NCI-H2107 treated with DMSO at 0.1 percent for 48 hours (cell line): ENCODE results near the gene FHL1.
"Not testable (repeated sequence)": the region's sequence is repeated elsewhere in the genome, so short reads cannot be mapped to it uniquely, and the experiment has no call there.

Source experiments
- DNase-seq: peaks from one replicate; lab custom pipeline; 2025; ENCODE audit not compliant: unreplicated experiment; lab: John Stamatoyannopoulos, UW

The FHL1 gene

DNA sequence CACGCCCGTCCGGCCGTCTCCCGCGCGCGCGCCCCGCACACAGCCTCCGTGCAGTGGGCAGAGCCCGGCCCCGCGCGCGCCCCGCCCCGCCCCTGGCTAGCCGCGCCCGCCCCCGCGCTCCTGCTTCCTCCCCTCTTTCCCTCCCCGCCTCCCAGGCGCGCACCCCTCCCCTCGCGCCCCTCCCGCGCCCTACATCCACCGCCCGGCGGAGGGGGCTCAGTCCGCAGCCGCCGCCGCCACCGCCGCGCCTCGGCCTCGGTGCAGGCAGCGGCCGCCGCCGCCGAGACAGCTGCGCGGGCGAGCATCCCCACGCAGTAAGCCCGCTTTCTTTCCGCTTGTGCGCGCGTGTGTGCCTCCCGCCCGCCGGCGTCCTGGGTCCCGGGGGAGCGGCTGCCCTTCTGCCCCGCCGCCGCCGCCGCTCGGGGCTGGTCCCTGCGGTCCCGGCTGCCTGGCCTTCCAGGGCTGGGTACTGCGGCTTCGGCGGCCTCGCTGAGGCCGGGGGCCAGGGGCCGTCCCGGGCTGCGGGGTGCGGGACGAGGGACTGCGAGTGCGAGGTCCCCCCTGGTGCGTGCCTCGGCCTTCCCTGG lies at the start of gene FHL1:
Gene FHL1 (plus strand): TSS at position 219 of the 587 bp plus-strand sequence.
- no peak for DNase-seq

DNA sequence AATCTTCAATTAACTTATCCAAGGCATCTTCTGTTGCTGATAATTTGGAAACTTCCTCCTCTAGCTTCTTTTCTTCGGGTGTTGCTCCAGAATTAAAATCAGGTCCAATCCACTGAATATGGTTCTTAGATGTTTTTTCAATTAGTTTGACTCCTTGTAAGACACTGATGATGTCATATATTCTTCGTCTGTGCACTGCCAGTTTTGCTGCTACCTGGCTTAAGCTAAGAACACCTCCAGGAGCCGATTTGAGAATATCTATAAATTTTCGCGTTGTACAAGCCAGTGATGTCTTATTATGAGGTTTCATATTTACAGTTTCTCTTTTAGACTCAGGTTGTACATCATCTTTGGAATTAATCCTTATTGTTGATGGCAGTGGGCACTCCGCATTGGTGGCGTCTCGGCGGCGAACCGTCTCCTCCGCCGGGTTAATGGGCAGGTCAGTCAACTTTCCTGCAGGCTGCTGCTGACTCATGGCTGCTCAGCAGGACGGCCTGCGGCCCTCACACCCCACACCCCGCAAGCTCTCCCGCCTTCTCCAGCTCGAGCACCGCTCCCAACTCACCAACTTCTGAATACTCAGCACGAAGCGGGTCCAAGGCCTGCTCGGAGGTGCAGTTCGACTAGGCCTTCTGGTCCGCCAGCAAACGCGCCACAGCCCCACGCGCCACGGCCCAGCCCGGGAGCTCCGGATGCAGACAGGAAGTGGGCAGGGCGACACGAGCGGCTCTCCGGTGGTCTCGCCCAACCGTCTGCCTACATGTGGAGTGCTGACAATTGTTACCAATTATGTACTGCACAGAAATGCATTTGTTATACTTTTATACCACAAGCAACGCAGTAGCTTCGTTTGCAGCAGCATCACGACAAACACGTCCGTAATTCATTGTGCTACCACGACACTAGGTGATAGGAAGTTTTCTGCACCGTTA lies 49.2 kb upstream of the FHL1 start:
- DNase-seq, result no peak

DNA sequence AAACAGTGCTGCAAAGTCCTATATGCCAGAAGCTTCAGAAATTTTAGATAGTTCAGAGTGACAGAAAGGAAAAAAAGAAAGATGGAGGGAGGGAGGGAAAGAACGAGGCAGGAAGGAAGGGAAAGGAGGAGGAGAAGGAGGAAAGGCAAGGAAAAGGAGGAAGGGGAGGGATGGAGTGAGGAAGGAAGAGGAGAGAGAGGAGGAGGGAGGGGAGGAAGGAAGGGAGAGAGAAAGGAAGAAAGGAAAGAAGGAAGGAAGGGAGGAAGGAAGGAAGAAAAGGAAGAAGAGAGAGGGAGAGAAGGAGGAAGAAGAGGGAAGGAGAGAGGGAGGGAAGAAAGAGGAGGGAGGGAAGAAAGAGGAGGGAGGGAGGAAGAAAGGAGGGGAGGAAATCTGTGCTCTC lies 42.4 kb upstream of the FHL1 start:
- no peak for DNase-seq

DNA sequence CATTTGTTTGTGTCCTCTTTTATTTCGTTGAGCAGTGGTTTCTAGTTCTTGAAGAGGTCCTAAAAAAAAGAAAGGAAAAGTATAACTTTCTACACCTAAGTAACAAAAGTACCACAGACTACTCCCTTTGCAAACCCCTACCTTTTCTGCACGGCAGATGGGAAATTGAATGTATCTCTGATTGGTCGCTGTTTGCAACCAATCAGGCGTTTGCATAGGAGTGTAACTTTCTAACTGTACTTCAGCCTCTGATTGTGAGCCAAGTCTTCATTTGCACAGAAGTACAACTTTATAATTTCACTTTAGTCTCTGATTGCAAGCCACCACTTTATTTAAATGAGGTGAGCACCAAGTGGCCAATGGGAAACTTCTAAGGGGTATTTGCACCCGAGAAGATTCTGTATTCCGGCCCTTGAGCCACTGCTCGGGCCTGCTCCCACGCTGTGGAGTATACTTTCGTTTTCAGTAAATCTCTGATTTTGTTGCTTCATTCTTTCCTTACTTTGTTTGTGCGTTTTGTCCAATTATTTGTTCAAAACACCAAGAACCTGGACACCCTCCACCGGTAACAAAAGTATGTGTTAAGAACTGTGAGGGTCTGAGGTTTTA lies 40.3 kb upstream of the FHL1 start:
- no peak for DNase-seq

DNA sequence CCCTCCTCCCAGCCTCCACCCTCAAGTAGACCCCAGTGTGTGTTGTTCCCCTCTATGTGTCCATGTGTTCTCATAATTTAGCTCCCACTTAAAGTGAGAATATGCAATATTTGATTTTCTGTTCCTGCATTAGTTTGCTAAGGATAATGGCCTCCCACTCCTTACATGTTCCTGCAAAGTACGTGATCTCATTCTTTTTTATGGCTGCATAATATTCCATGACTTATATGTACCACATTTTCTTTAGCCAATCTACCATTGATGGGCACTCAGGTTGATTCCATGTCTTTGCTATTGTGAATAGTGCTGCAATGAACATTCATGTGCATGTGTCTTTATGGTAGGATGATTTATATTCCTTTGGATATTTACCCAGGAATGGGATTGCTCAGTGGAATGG lies 38.4 kb upstream of the FHL1 start:
- DNase-seq, result not testable (repeated sequence)

DNA sequence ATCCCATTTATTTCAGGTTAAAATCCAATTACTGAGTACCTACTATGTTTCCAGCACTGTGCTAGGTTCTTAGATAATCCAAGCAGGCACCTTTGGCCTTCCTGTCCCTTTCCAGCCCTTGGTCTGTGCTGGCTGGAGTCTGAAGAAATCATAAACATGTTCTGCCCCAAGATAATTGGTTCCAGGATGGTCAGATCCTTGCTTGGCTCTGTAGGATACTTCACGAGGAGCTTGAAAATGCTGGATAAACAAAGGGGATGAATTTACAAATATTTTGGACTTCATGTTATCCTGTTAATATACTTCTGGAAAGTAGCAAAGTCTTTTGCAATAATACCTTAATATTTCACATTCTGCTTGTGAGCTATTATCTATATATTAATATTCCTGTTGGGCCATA lies 35.0 kb upstream of the FHL1 start:
- no peak for DNase-seq

DNA sequence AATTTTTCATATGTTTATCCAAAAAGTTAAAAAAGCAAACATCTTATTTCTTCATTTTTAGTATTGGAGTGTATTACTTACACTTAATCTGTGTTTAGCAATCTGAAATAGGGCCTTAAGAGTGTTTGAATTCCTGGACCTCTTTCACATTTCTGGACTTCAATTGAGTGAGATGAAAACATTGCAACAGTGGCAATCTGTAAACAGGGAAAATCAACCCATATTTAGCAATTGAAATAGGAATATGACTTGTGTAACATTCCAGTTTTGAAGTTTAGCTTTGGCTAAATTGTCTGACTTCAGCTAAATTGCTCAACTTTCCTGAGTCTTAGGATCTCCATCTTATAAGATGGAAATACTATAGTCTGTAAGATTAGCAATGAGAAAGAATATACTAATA lies 34.6 kb upstream of the FHL1 start:
- DNase-seq, result no peak

DNA sequence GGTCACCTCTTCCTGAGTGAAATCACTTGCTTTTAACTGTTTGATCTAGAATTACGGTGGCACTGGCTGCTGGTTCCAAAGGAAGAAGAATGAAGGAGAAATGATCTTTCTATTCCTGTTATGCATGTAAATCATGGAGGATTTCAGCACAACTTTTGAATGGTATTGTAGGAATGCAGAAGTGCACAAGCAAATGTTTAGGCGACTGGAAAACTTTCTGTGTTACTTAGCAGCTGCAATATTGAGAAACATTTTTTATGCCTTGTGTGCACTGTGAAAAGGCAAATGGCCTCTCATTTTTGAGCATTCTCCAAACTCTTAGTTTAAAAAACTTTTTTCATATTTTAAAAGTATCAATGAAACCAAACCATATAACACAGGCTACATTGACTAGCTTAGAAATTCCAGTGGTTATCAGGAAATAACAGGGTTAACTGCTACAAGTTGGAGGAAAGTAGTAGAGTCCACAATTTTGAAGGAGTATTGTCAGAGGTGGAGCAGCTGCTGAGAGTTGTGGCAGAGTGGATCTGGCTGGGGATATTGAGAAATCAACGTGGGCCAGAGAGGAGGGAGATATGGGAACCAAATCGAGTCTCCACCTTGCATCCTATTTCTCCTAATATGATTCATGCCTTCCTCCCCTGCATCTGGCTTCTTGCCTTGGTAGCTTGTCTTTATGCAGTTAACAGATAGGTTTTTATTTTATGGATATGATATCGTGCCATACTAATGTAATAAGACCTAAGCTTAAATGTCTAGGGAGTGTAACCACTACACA lies 32.0 kb upstream of the FHL1 start:
- DNase-seq, result no peak

DNA sequence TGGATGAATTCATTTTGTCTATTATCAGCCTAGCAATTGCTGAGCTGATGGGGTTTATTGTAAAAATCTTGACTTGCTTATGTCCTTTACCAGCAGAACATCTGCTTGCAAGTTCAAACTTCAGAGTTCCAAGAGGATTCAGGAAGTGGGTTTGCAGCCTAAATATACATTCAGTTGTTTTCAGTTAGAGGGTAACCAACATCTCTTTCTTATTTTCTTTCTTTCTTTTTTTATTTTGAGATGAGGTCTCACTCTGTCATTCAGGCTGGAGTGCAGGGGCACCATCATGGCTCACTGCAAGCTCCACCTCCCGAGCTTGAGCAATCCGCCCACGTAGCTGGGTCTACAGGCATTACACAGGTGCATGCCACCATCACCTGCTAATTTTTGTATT lies 31.4 kb upstream of the FHL1 start:
- DNase-seq, result no peak

DNA sequence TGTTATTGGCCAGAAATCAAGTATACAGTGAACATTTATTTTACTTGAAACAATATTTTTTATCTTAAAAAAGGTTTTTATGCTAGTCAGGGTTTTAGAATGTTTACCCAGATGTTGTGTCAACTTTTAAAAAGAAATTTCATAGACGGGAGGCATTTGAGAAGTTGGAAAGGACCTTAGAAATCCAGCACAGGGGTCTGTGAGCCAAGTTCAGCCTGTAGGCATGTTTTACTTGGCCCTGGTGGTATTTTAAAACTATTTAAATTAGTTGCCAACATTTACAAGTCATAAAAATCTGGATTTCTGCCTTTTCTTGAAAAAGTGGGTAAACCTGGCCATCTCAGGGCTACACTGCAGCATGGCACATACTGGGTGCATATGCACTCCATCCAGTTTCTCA lies 25.5 kb upstream of the FHL1 start:
- DNase-seq, result no peak

DNA sequence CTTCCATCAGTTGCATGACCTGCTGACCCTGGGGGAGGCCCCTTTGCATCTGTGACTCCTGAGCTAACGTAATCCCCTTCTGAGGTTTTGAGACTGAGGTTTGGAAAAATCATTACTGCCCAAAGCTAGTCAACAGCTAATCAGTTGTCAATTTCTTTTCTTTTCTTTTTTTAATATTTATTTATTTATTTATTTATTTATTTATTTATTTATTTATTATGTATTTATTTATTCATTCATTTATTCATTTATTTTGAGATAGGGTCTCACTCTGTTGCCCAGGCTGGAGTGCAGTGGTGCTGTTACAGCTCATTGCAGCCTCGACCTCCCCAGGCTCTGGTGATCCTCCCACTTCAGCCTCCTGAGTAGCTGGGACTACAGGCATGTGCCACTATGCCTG lies 25.1 kb upstream of the FHL1 start:
- DNase-seq, result no peak

DNA sequence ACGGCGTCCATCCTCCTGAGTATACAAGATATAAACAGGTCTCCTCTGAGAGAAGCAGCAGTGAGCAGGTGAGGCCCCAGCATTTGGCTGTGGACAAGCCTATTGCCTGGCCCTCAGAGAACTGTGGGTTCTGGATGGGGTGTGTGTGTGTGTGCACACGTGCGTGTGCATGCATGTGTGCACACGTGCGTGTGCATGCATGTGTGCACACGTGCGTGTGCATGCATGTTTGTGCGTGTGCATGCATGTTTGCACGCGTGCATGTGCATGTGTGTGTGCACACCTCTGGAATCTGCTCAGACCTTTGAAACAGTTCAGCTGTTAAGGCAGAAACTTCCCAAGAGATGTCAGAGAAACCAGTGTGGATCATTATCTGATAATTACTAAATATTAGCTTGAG lies 22.2 kb upstream of the FHL1 start:
- DNase-seq, result no peak

DNA sequence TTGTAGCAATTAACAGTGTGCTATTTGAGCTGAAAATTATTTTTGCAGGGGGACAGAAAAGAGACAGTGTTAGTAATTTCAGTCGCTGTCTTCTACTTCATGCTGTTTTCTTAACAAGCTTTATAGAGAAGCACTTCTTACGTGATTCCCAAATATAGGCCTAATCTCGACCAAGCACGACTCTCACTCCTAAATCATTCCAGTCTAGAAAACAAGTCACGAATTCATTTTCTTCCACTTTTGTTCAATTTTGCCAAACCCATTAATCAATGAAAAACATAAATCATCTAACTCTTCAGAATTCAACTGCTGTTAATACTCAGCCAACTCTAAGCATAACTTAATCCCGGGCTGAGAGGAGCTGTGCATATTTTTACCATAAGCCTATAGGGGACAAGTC lies 21.0 kb upstream of the FHL1 start:
- DNase-seq, result no peak

DNA sequence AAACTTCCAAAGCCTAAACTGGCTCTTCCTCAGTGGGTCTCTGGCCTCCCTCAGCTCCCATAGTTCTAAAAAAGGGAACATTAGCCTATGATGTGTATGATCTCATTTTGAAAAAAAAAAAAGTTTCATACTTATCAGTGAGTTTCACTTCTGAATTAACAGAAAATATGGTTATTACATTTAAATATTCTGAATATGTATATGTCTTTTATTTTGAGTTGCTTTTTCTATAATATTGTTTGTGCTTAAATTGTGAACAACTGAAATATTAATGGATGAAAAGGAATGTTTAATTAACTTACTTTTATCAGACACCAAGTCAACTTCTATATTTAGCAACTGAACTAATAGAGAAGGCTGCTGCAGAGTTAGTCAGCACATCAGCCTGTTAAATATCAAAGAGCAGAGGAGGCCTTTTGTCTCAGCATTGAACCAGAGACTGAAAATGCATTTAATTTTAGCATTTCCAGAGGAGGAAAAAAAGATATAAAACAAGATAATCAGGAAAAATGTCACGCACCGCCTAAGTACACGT lies 20.4 kb upstream of the FHL1 start:
- no peak for DNase-seq

DNA sequence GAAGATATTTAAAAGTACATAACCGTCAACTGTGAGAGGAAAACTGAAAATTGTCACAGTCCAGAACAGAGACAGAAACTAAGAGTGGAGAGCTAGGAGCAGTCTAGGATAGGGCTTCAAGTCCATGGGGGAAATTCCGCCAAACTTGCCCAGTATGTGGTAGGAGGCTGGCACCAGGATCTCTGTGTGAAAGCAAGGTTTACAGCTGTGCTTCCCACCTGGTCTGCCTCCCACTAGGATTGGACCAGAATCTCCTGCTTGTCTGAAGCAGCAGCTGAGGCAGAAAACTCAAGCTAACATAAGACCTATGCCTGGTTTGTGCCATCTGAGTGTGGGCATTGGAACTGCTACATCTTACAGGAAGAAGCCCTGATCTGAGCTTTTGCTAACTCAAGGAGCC lies 18.6 kb upstream of the FHL1 start:
- no peak for DNase-seq

DNA sequence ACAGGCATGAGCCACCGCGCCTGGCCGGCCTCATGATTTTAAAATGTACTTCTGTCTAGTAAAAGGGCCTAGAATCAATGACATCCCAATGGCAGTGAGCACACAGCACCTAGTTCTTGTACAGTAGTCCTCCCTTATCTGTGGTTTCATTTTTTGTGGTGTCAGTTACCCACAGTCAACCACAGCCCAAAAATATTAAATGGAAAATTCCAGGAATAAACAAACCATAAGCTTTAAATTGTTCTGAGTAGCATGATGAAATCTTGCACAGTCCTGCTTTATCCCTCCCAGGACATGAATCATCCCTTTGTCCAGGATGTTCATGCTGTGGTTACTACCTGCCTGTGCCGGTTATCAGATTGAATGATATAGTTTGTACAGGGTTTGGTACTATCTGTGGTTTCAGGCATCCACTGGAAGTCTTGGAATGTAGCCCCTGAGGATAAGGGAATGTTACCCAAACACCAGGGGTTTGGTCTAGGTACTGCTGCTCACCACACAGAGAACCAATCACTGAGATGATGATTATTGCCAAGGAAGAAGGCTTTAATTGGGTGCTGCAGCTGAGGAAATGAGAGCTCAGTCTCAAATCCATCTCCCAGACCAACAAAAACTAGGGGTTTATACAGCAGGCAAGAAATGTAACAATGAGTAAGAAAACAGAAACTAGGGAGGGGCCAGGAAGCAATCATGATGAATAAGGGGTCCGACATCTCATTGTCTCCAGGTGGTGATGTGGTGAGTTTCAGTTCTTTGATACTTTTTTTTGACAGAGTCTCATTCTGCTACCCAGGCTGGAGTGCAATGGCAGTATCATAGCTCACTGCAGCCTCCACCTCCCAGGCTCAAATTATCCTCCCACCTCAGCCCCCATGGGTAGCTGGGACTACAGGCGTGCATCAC lies 16.2 kb upstream of the FHL1 start:
- DNase-seq, result no peak

DNA sequence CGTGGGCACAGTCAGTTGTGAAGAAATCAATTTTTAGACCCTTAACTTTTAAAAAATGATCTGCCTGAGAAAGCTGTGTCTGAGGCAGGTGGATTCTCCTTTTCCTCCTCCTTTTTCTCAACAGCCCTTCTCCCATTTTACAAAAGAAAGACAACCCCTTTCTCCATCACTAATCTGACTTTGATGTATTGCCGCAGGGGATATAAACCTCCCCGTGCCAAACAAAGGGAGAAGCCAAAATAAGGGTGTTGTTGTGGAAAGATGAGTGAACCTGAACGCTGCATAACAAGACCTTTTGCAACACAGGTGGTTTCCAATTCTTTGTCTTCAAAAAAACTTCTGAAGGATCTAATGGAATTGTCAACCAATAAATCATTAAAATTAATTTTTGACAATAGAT lies 8.4 kb upstream of the FHL1 start:
- no peak for DNase-seq

DNA sequence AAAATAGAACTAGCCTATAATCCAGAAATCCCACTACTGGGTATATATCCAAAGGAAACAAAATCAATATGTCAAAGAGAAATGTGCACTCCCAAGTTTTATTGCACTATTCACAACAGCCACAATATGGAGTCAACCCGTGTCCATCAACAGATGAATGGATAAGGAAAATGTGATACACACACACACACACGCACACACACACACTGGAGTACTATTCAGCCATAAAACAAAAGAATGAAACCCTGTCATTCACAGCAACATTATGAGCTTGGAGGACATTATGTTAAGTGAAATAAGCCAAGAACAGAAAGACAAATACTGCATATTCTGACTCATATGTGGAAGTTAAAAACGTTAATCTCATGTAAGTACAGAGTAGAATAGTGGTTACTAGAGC lies 5.8 kb upstream of the FHL1 start:
- DNase-seq, result no peak

DNA sequence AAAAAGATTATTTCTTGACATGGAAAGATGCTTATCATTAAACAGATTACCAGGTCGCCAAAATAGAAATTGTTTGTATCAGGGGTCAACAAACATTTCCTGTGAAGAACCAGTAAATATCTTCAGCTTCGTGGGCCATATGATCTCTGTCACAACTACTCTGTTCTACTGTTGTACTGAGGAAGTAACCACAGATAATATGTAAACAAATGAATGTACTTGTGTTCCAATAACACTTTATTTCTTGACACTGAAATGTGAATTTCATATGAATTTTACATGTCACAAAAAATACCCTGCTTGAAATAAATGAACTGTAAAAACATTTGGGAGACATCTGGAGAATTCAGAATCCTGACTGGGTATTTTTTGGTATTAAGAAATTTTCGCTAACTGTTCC lies 4.7 kb upstream of the FHL1 start:
- no peak for DNase-seq

DNA sequence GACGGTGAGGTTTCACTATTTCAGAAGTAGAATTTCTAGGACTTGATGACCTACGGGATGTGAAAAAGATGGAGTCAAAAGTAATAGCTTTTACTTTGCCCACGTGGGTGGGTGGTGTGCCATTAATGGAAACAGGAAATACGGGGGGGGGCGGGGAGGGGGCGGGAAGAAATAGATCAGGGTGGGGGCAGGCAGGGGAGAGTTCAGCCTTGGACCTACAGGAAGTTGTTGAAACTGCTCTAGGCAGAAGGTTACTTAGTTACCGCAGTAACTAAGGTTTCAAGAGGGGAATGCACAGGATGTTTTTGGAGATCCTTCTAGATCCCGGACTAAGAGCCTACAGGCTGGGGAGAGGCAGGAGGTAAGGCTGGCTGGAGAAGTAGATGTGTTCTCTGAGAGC lies 3.6 kb upstream of the FHL1 start:
- DNase-seq, result no peak
